Measurements from ENCODE around the gene CD19.
A peak's percentile ranks its signal among the peaks of the same experiment; 100 is the strongest.

Gene CD19

GRCh38 chr16:28980929-28981328 is 49.2 kb downstream of the CD19 start:
- H3K36me3 ChIP-seq (ENCODE audit: control insufficient read depth, insufficient read depth, low read length): peaks cover 19% of the 10 kb centered on the region

GRCh38 chr16:28981517-28981916 is 49.7 kb downstream of the CD19 start:
- Histone ChIP-seq H3K27ac (ENCODE audit: low read depth, low read length) (no peak overlapping the region), H3K36me3 (ENCODE audit: control insufficient read depth, insufficient read depth, low read length) (peaks cover 20% of the 10 kb centered on the region), H3K27me3 (ENCODE audit: control insufficient read depth, insufficient read depth, low read length) (no peaks in the 10 kb centered on the region), H3K4me1 (ENCODE audit: control insufficient read depth, insufficient read depth, low read length) (no peaks in the 10 kb centered on the region), H3K4me3 (ENCODE audit: low read length) (no peak overlapping the region), H3K9ac (ENCODE audit: low read length) (no peak overlapping the region)

More at GRCh38 chr16:28980929-28981328, 49.2 kb downstream of the CD19 start:
- Histone ChIP-seq H3K4me1 (ENCODE audit: control insufficient read depth, insufficient read depth, low read length) (no peaks in the 10 kb centered on the region), H3K27me3 (ENCODE audit: control insufficient read depth, insufficient read depth, low read length) (no peaks in the 10 kb centered on the region), H3K9ac (ENCODE audit: low read length) (no peak overlapping the region), H3K4me3 (ENCODE audit: low read length) (no peak overlapping the region), H3K27ac (ENCODE audit: low read depth, low read length) (no peak overlapping the region)

GRCh38 chr16:28982418-28982817 is 50.6 kb downstream of the CD19 start:
- no peak overlapping the region for H3K9ac ChIP-seq (ENCODE audit: low read length)
- no peak overlapping the region for H3K27ac ChIP-seq (ENCODE audit: low read depth, low read length)
- peaks cover 23% of the 10 kb centered on the region for H3K36me3 ChIP-seq (ENCODE audit: control insufficient read depth, insufficient read depth, low read length)
- H3K4me1 ChIP-seq (ENCODE audit: control insufficient read depth, insufficient read depth, low read length): no peaks in the 10 kb centered on the region
- no peaks in the 10 kb centered on the region for H3K27me3 ChIP-seq (ENCODE audit: control insufficient read depth, insufficient read depth, low read length)
- no peak overlapping the region for H3K4me3 ChIP-seq (ENCODE audit: low read length)

GRCh38 chr16:28982949-28983348 is 51.2 kb downstream of the CD19 start:
- no peaks in the 10 kb centered on the region for H3K27me3 ChIP-seq (ENCODE audit: control insufficient read depth, insufficient read depth, low read length)
- H3K9ac ChIP-seq (ENCODE audit: low read length): no peak overlapping the region
- H3K4me1 ChIP-seq (ENCODE audit: control insufficient read depth, insufficient read depth, low read length): no peaks in the 10 kb centered on the region

GRCh38 chr16:28983644-28984043 is 51.9 kb downstream of the CD19 start:
- Histone ChIP-seq H3K27me3 (ENCODE audit: control insufficient read depth, insufficient read depth, low read length) (no peaks in the 10 kb centered on the region), H3K4me1 (ENCODE audit: control insufficient read depth, insufficient read depth, low read length) (no peaks in the 10 kb centered on the region), H3K36me3 (ENCODE audit: control insufficient read depth, insufficient read depth, low read length) (peaks cover 16% of the 10 kb centered on the region), H3K9ac (ENCODE audit: low read length) (no peak overlapping the region), H3K4me3 (ENCODE audit: low read length) (no peak overlapping the region), H3K27ac (ENCODE audit: low read depth, low read length) (no peak overlapping the region)

More at GRCh38 chr16:28982949-28983348, 51.2 kb downstream of the CD19 start:
- Histone ChIP-seq H3K36me3 (ENCODE audit: control insufficient read depth, insufficient read depth, low read length) (peaks cover 22% of the 10 kb centered on the region), H3K4me3 (ENCODE audit: low read length) (no peak overlapping the region), H3K27ac (ENCODE audit: low read depth, low read length) (no peak overlapping the region)

GRCh38 chr16:28984091-28984490 is 52.3 kb downstream of the CD19 start:
- no peaks in the 10 kb centered on the region for H3K4me1 ChIP-seq (ENCODE audit: control insufficient read depth, insufficient read depth, low read length)
- H3K27ac ChIP-seq (ENCODE audit: low read depth, low read length): no peak overlapping the region
- H3K27me3 ChIP-seq (ENCODE audit: control insufficient read depth, insufficient read depth, low read length): no peaks in the 10 kb centered on the region
- no peak overlapping the region for H3K4me3 ChIP-seq (ENCODE audit: low read length)
- H3K36me3 ChIP-seq (ENCODE audit: control insufficient read depth, insufficient read depth, low read length): peaks cover 16% of the 10 kb centered on the region
- no peak overlapping the region for H3K9ac ChIP-seq (ENCODE audit: low read length)

- peaks cover 16% of the 10 kb centered on the region for H3K36me3 ChIP-seq (ENCODE audit: control insufficient read depth, insufficient read depth, low read length)
- H3K27me3 ChIP-seq (ENCODE audit: control insufficient read depth, insufficient read depth, low read length): no peaks in the 10 kb centered on the region
- no peaks in the 10 kb centered on the region for H3K4me1 ChIP-seq (ENCODE audit: control insufficient read depth, insufficient read depth, low read length)
- H3K27ac ChIP-seq (ENCODE audit: low read depth, low read length): no peak within 1 kb of the TSS
- peak within 1 kb of the TSS; percentile 53 for H3K4me3 ChIP-seq (ENCODE audit: low read length)
- peak within 1 kb of the TSS; percentile 38 for H3K9ac ChIP-seq (ENCODE audit: low read length)
Measured at GRCh38 chr16:28984619-28985135, 52.9 kb downstream of the CD19 start, which contains the start of gene LAT. TSS of gene LAT (plus strand) at chr16:28985052. CDS start at chr16:28985418, 366 bp downstream.

GRCh38 chr16:28985211-28986041 is 53.7 kb downstream of the CD19 start:
- Histone ChIP-seq H3K9ac (ENCODE audit: low read length) (peak overlapping the region; percentile 38), H3K27me3 (ENCODE audit: control insufficient read depth, insufficient read depth, low read length) (no peaks in the 10 kb centered on the region), H3K4me3 (ENCODE audit: low read length) (peak overlapping the region; percentile 53), H3K27ac (ENCODE audit: low read depth, low read length) (no peak overlapping the region), H3K4me1 (ENCODE audit: control insufficient read depth, insufficient read depth, low read length) (no peaks in the 10 kb centered on the region), H3K36me3 (ENCODE audit: control insufficient read depth, insufficient read depth, low read length) (peaks cover 16% of the 10 kb centered on the region)

GRCh38 chr16:28986046-28986445 is 54.3 kb downstream of the CD19 start:
- H3K27ac ChIP-seq (ENCODE audit: low read depth, low read length): no peak overlapping the region

GRCh38 chr16:28986492-28986891 is 54.7 kb downstream of the CD19 start:
- peaks cover 13% of the 10 kb centered on the region for H3K36me3 ChIP-seq (ENCODE audit: control insufficient read depth, insufficient read depth, low read length)
- no peaks in the 10 kb centered on the region for H3K27me3 ChIP-seq (ENCODE audit: control insufficient read depth, insufficient read depth, low read length)
- no peaks in the 10 kb centered on the region for H3K4me1 ChIP-seq (ENCODE audit: control insufficient read depth, insufficient read depth, low read length)
- H3K27ac ChIP-seq (ENCODE audit: low read depth, low read length): no peak overlapping the region
- H3K9ac ChIP-seq (ENCODE audit: low read length): no peak overlapping the region
- peak overlapping the region; percentile 18 for H3K4me3 ChIP-seq (ENCODE audit: low read length)

More at GRCh38 chr16:28986046-28986445, 54.3 kb downstream of the CD19 start:
- peaks cover 16% of the 10 kb centered on the region for H3K36me3 ChIP-seq (ENCODE audit: control insufficient read depth, insufficient read depth, low read length)
- H3K27me3 ChIP-seq (ENCODE audit: control insufficient read depth, insufficient read depth, low read length): no peaks in the 10 kb centered on the region
- H3K4me3 ChIP-seq (ENCODE audit: low read length): peak overlapping the region; percentile 53
- no peak overlapping the region for H3K9ac ChIP-seq (ENCODE audit: low read length)
- no peaks in the 10 kb centered on the region for H3K4me1 ChIP-seq (ENCODE audit: control insufficient read depth, insufficient read depth, low read length)

- Histone ChIP-seq H3K27me3 (ENCODE audit: control insufficient read depth, insufficient read depth, low read length) (no peaks in the 10 kb centered on the region), H3K9ac (ENCODE audit: low read length) (no peak overlapping the region), H3K27ac (ENCODE audit: low read depth, low read length) (no peak overlapping the region), H3K4me1 (ENCODE audit: control insufficient read depth, insufficient read depth, low read length) (no peaks in the 10 kb centered on the region), H3K4me3 (ENCODE audit: low read length) (no peak overlapping the region), H3K36me3 (ENCODE audit: control insufficient read depth, insufficient read depth, low read length) (peaks cover 7% of the 10 kb centered on the region)
Measured at GRCh38 chr16:28987170-28987853, 55.5 kb downstream of the CD19 start.

Data from rectal smooth muscle tissue (tissue), 1 donor.